Mesenchymal stem cell (in vitro differentiated cells and primary cell): Measurements from ENCODE around the gene SERPINI1.

Experiments used
- DNase-seq: peaks from one replicate; pipeline ENCODE4 v3.0.0-alpha.2; 2013
- H2AFZ ChIP-seq: one replicate; pipeline ENCODE4 v1.6.1; 2013; ENCODE audit warnings: low read depth, mild to moderate bottlenecking, control low read depth, inconsistent platforms, low read length, moderate library complexity
- H2AK5ac ChIP-seq: 2 replicates; pipeline ENCODE4 v1.6.1; 2013; ENCODE audit warnings: low read length, moderate library complexity, mild to moderate bottlenecking, inconsistent platforms; ENCODE audit not compliant: severe bottlenecking
- H2BK120ac ChIP-seq: one replicate; pipeline ENCODE4 v1.6.1; 2013; ENCODE audit warnings: low read depth, mild to moderate bottlenecking, inconsistent platforms, low read length, moderate library complexity
- H2BK12ac ChIP-seq, 2 experiments: one replicate each; pipeline ENCODE4 v1.6.1; 2013; ENCODE audit warnings: inconsistent platforms in 2 of 2, low read length in 2 of 2, mild to moderate bottlenecking in 2 of 2, moderate library complexity in 2 of 2, control low read depth in 1 of 2
- H2BK15ac ChIP-seq: one replicate; pipeline ENCODE4 v1.6.1; 2013; ENCODE audit warnings: mild to moderate bottlenecking, low read depth, inconsistent platforms; ENCODE audit not compliant: poor library complexity, severe bottlenecking
- H2BK5ac ChIP-seq: 2 replicates; pipeline ENCODE4 v1.6.1; 2013; ENCODE audit warnings: low read depth, mild to moderate bottlenecking, low read length, control low read depth, inconsistent platforms; ENCODE audit not compliant: poor library complexity, severe bottlenecking
- H3K14ac ChIP-seq, 2 experiments: one replicate each; pipeline ENCODE4 v1.6.1; 2013; ENCODE audit warnings: inconsistent platforms in 2 of 2, low read length in 2 of 2, control low read depth in 1 of 2, mild to moderate bottlenecking in 1 of 2, moderate library complexity in 1 of 2
- H3K18ac ChIP-seq, 2 experiments: one replicate each; pipeline ENCODE4 v1.6.1; 2013; ENCODE audit warnings: inconsistent platforms in 2 of 2, low read length in 2 of 2, control low read depth in 1 of 2, low read depth in 1 of 2, mild to moderate bottlenecking in 1 of 2
- H3K23ac ChIP-seq, 2 experiments: one replicate each; pipeline ENCODE4 v1.6.1; 2013; ENCODE audit warnings: inconsistent platforms in 2 of 2, low read length in 2 of 2, mild to moderate bottlenecking in 2 of 2, moderate library complexity in 2 of 2, control low read depth in 1 of 2
- H3K27ac ChIP-seq: 2 replicates; pipeline ENCODE4 v1.5.1; 2013; ENCODE audit warnings: mild to moderate bottlenecking, moderate library complexity, low read length, control low read depth, inconsistent platforms; ENCODE audit not compliant: poor library complexity, severe bottlenecking
- H3K27me3 ChIP-seq, 2 experiments: 2 replicates each; pipeline versions ENCODE4 v1.6.1 to v1.7.0; 2013; ENCODE audit warnings: low read length in 2 of 2, mild to moderate bottlenecking in 2 of 2, moderate library complexity in 2 of 2, control low read depth in 1 of 2, inconsistent platforms in 1 of 2; ENCODE audit not compliant: control insufficient read depth in 1 of 2, insufficient read depth in 1 of 2
- H3K36me3 ChIP-seq, 2 experiments: 2 replicates each; pipeline versions ENCODE4 v1.6.1 to v1.7.0; 2013; ENCODE audit warnings: low read length in 2 of 2, control low read depth in 1 of 2, inconsistent platforms in 1 of 2, low read depth in 1 of 2, mild to moderate bottlenecking in 1 of 2; ENCODE audit not compliant: insufficient read depth in 2 of 2, control insufficient read depth in 1 of 2
- H3K4ac ChIP-seq, 2 experiments: one replicate each; pipeline ENCODE4 v1.6.1; 2013; ENCODE audit warnings: inconsistent platforms in 2 of 2, low read length in 2 of 2, mild to moderate bottlenecking in 2 of 2, moderate library complexity in 2 of 2, control low read depth in 1 of 2, low read depth in 1 of 2
- H3K4me1 ChIP-seq: 2 replicates; pipeline ENCODE4 v1.6.1; 2013; ENCODE audit warnings: low read depth, low read length, control low read depth; ENCODE audit not compliant: control insufficient read depth, insufficient read depth
- H3K4me2 ChIP-seq: 2 replicates; pipeline ENCODE4 v1.6.1; 2013; ENCODE audit warnings: low read length, mild to moderate bottlenecking, inconsistent platforms; ENCODE audit not compliant: poor library complexity, severe bottlenecking
- H3K4me3 ChIP-seq, 2 experiments: 2 replicates each; pipeline versions ENCODE4 v1.5.1 to v1.7.0; 2013; ENCODE audit warnings: low read length in 2 of 2, mild to moderate bottlenecking in 2 of 2, control low read depth in 1 of 2, low read depth in 1 of 2; ENCODE audit not compliant: insufficient read depth in 1 of 2
- H3K79me1 ChIP-seq: replicated peaks from 2 replicates; pipeline ENCODE4 v1.6.1; 2013; ENCODE audit warnings: mild to moderate bottlenecking, control low read depth, low read length, inconsistent platforms; ENCODE audit not compliant: poor library complexity, severe bottlenecking
- H3K9ac ChIP-seq: 2 replicates; pipeline ENCODE4 v1.7.0; 2013; ENCODE audit warnings: mild to moderate bottlenecking, low read length, moderate library complexity
- H3K9me3 ChIP-seq: 2 replicates; pipeline ENCODE4 v1.7.0; 2013; ENCODE audit warnings: mild to moderate bottlenecking, low read length; ENCODE audit not compliant: control insufficient read depth
- H4K8ac ChIP-seq: one replicate; pipeline ENCODE4 v1.6.1; 2013; ENCODE audit warnings: inconsistent platforms, mild to moderate bottlenecking, low read length, moderate library complexity
- H4K91ac ChIP-seq: one replicate; pipeline ENCODE4 v1.6.1; 2013; ENCODE audit warnings: mild to moderate bottlenecking, low read length, inconsistent platforms
- WGBS: methylation state at CpG from one replicate; pipeline ENCODE4 v1.1.7; 2013; ENCODE audit warnings: mixed read lengths; 5-methylcytosine and 5-hydroxymethylcytosine counted together

SERPINI1 gene

GRCh38 chr3:167754049-167754448, 18.5 kb downstream of the SERPINI1 start:
- no peak overlapping the region for H2BK120ac ChIP-seq
- H2BK5ac ChIP-seq = no peak overlapping the region
- H3K27ac ChIP-seq = no peak overlapping the region
- H4K8ac ChIP-seq = no peak overlapping the region
- H4K91ac ChIP-seq = no peak overlapping the region
- no peak overlapping the region for H2BK12ac ChIP-seq
- H3K4me2 ChIP-seq = no peak overlapping the region
- H3K79me1 ChIP-seq = no peaks in the 10 kb centered on the region
- no peak overlapping the region for H2AFZ ChIP-seq
- no peaks in the 10 kb centered on the region for H3K36me3 ChIP-seq
- no peak overlapping the region for H3K9ac ChIP-seq
- H3K9me3 ChIP-seq = no peaks in the 10 kb centered on the region
- DNase-seq = no peak
- H3K23ac ChIP-seq = no peak overlapping the region
- no peak overlapping the region for H3K18ac ChIP-seq
- no peaks in the 10 kb centered on the region for H3K4me1 ChIP-seq
- H3K4ac ChIP-seq = no peak overlapping the region
- H2BK15ac ChIP-seq = no peak overlapping the region
- H2AK5ac ChIP-seq = no peak overlapping the region
- H3K4me3 ChIP-seq = no peak overlapping the region
- no peak overlapping the region for H3K14ac ChIP-seq
- no peaks in the 10 kb centered on the region for H3K27me3 ChIP-seq

GRCh38 chr3:167761302-167761701, 25.8 kb downstream of the SERPINI1 start:
- Histone ChIP-seq H3K4me2 (no peak overlapping the region), H3K4me3 (no peak overlapping the region), H2AK5ac (no peak overlapping the region), H4K91ac (no peak overlapping the region), H3K14ac (no peak overlapping the region), H4K8ac (no peak overlapping the region), H2BK5ac (no peak overlapping the region), H2BK15ac (no peak overlapping the region), H3K4me1 (no peaks in the 10 kb centered on the region), H3K9me3 (no peaks in the 10 kb centered on the region), H3K18ac (no peak overlapping the region), H2AFZ (no peak overlapping the region), H3K4ac (no peak overlapping the region), H3K79me1 (no peaks in the 10 kb centered on the region), H3K27ac (no peak overlapping the region), H2BK12ac (no peak overlapping the region), H3K36me3 (no peaks in the 10 kb centered on the region), H3K9ac (no peak overlapping the region), H3K27me3 (no peaks in the 10 kb centered on the region), H2BK120ac (no peak overlapping the region), H3K23ac (no peak overlapping the region)
- 20% methylated on average over 1 of the region's 1 CpG for WGBS
- no peak for DNase-seq

DNA sequence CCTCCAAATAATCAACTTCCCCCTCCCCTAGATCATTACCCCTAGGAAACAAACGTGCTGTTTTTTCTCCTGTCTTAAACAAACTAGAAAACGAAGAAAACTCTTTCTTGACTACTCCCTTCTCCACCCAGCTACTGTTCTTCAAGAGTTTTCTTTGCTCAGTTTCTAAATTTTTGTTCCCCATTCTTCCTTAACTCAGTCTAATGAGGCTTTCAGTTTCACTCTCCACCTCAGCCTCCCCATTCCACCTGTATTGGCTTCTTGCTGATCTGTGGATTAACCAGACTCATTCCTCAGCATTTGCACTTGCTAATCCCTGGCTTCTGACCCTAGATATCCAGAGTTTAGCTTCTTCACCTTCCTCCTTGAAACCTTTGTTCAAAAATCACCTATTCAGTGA, 26.8 kb downstream of the SERPINI1 start:
- Histone ChIP-seq H3K9me3 (peaks cover 6% of the 10 kb centered on the region), H3K18ac (no peak overlapping the region), H3K27me3 (no peaks in the 10 kb centered on the region), H3K4me2 (no peak overlapping the region), H4K8ac (no peak overlapping the region), H3K23ac (no peak overlapping the region), H3K4me3 (no peak overlapping the region), H3K27ac (no peak overlapping the region), H4K91ac (no peak overlapping the region), H2BK12ac (no peak overlapping the region), H3K14ac (no peak overlapping the region), H2BK120ac (no peak overlapping the region), H3K36me3 (no peaks in the 10 kb centered on the region), H3K79me1 (no peaks in the 10 kb centered on the region), H3K9ac (no peak overlapping the region), H2BK15ac (no peak overlapping the region), H2AFZ (no peak overlapping the region), H2AK5ac (no peak overlapping the region), H3K4me1 (no peaks in the 10 kb centered on the region), H2BK5ac (no peak overlapping the region), H3K4ac (no peak overlapping the region)
- DNase-seq = no peak
- 42% methylated on average over 2 of the region's 2 CpGs for WGBS

DNA sequence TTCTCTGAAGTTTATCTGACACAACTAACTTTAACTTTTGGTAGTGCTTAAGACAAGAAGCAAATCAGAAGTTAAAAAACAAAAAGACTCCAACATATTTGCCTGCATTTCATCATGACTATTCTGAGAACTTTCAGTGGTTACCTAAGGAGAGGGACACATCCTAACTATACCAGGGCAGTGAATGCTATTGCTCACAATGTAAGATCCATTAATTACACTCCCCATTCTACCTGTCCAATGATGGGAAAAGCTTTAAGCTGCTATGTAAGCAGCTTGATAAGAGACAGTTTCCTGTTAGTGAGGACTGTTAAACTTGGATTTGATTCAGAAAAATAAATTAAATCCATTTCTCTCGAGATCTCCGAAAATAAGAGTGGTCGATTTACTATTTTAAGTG, 37.5 kb downstream of the SERPINI1 start:
- no peak overlapping the region for H3K9ac ChIP-seq
- no peaks in the 10 kb centered on the region for H3K36me3 ChIP-seq
- no peak for DNase-seq
- no peak overlapping the region for H3K18ac ChIP-seq
- H3K27ac ChIP-seq = no peak overlapping the region
- no peak overlapping the region for H2BK120ac ChIP-seq
- H3K4me1 ChIP-seq = no peaks in the 10 kb centered on the region
- no peak overlapping the region for H3K4me2 ChIP-seq
- no peak overlapping the region for H4K8ac ChIP-seq
- no peak overlapping the region for H2BK15ac ChIP-seq
- no peak overlapping the region for H3K4ac ChIP-seq
- H3K79me1 ChIP-seq = no peaks in the 10 kb centered on the region
- no peak overlapping the region for H2BK5ac ChIP-seq
- no peak overlapping the region for H3K23ac ChIP-seq
- no peak overlapping the region for H2BK12ac ChIP-seq
- peaks cover 7% of the 10 kb centered on the region for H3K9me3 ChIP-seq
- H2AK5ac ChIP-seq = no peak overlapping the region
- no peak overlapping the region for H2AFZ ChIP-seq
- no peaks in the 10 kb centered on the region for H3K27me3 ChIP-seq
- H4K91ac ChIP-seq = no peak overlapping the region
- no peak overlapping the region for H3K4me3 ChIP-seq
- 87% methylated on average over 3 of the region's 3 CpGs for WGBS
- H3K14ac ChIP-seq = no peak overlapping the region
